Omental fat pad (tissue), 4 donors: Measurements from ENCODE around the gene CYP21A2. TPM values are rescaled to one million over a fixed set of nuclear protein-coding genes. Genes with fewer than 3 reads are reported as not detected.

Source experiments
- ATAC-seq: fragments of 150-250 bp; one replicate; pipeline ENCODE4 v1.9.1; 2016; ENCODE audit warnings: mild to moderate bottlenecking, moderate library complexity; ENCODE audit not compliant: low FRiP score
- DNase-seq: peaks from one replicate; pipeline ENCODE4 v3.0.0-alpha.2; 2019; ENCODE audit warnings: low spot score
- total RNA-seq, 4 donors: library from RNA; depleted of rRNA; stranded (reverse); fragments of >200 nt; gene quantifications; one replicate each; pipeline ENCODE4 v1.1.0, GENCODE V29; 2016
- TF ChIP-seq, protein P1 (sequence below), 3 donors: fragments of 450-650 bp; IDR thresholded peaks; one replicate each; pipeline ENCODE4 v1.5.1; 2016 to 2017; ENCODE audit warnings: antibody characterized with exemption in 3 of 3, mild to moderate bottlenecking in 3 of 3, moderate library complexity in 2 of 3

Gene CYP21A2
- total RNA-seq, 4 donors from 2014 or later: 0.63 to 5.7 (median 2.8) TPM

DNA sequence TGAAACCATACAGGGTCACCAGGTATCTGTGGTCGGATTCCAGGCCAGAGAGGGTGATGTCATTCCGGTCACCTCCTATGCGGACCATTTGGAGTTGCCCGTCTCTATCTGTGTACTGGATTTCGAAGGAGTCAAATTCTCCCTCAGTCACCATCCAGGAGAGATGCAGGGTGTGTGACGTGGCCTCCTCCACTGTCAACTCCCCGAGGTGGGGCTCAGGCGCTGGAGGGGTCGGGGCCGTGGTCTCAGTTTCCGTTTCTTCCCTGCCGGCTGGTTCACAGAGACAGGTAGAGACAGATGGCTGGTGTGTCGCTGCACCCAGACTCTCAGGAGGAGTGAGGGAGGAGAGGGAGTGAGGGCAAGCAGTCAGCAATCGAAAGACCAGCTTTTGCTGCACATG is 30.7 kb downstream of the CYP21A2 start:
- ATAC-seq (no peak), DNase-seq (no peak)
- TF ChIP-seq, protein P1, sequence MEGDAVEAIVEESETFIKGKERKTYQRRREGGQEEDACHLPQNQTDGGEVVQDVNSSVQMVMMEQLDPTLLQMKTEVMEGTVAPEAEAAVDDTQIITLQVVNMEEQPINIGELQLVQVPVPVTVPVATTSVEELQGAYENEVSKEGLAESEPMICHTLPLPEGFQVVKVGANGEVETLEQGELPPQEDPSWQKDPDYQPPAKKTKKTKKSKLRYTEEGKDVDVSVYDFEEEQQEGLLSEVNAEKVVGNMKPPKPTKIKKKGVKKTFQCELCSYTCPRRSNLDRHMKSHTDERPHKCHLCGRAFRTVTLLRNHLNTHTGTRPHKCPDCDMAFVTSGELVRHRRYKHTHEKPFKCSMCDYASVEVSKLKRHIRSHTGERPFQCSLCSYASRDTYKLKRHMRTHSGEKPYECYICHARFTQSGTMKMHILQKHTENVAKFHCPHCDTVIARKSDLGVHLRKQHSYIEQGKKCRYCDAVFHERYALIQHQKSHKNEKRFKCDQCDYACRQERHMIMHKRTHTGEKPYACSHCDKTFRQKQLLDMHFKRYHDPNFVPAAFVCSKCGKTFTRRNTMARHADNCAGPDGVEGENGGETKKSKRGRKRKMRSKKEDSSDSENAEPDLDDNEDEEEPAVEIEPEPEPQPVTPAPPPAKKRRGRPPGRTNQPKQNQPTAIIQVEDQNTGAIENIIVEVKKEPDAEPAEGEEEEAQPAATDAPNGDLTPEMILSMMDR (IDR thresholded peaks at IDR 0.05): no peak

DNA sequence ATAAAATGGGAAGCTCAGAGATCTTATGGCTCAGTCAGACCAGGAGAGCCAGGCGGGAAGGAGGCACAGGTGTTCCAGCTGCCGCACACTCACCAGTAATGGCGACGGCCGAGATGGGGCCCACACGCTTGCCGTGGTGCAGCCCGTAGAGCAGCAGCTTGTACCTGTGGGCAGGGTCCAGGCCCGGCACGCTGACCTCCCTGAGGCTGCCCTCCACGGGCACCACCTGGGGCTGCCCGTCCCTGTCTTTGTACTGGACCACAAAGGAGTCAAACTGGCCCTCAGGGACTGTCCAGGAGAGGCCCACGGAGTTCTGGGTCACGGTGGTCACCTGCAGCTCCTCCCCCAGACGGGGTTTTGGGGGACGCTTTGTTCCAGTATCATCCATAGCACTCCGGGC is 31.2 kb downstream of the CYP21A2 start:
- TF ChIP-seq, protein P1 (IDR thresholded peaks at IDR 0.05): no peak
- no peak for ATAC-seq
- no peak for DNase-seq

DNA sequence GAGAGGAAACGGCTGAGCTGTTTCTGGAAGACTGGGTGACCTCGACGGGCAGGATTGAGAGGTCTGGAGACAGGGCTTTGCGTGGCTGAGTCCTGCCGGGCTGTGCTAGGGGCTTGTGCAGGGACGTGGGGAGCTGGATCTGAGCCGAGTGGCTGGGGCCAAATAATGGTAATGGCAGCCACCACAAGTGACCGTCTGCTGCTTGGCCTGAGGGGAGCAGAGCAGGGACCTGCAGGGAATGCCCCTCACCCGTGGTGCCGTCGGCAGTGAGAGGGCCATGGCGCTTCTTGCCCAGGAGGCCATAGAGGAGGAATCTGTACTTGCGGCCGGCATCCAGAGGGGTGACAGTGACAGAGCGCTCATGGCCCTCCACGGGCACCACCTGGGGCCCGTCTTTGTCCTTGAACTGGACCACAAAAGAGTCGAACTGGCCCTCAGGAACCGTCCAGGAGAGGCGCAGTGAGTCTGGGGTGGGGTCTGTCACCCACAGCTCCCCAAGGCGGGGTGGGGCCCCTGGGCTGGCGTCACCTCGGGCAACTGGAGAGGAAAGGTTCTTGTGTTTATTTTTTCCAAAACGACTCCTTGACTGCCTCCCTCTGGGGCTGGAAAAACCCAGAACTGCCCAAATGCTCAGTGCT is 31.8 kb downstream of the CYP21A2 start:
- TF ChIP-seq, protein P1 (IDR thresholded peaks at IDR 0.05): no peak
- no peak for DNase-seq
- no peak for ATAC-seq

DNA sequence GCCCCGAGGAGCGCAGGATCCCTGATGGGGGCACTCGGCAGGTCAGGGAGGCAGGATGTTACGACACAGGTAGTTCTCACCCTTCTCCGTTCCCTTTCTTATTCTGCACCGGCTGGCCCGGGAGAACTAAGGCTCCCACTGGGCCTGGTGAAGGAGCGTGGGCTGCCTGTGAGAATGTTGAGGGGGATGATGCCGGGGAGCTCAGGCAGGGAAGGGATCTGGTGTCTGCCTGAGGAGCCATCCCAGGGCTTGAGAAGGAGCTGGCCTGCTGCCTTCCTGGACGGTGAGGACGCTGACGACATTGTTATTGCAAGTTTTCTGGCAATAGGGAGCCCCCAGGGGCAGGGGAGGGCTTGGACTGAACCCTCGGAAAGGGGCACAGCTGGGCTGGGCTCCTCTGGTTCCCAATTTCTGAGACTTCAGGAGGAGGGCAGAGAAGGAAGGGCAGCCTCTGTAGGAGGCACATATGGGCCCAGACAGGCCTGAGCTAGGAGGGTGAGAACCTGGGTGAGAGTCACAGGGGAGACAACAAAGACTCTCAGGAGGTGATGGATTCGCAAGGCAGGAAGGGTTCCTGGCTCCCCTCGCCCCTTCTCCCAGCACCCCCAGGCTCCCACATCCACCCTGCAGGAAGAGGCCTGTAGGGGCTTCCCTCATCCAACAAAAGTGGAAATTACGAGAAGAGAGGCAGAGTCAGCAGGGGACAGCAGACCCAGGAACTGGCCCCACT is 32.8 kb downstream of the CYP21A2 start:
- DNase-seq (no peak), ATAC-seq (no peak)
- TF ChIP-seq, protein P1 (IDR thresholded peaks at IDR 0.05): no peak

- ATAC-seq: no peak
These were observed 34.9 kb downstream of the CYP21A2 start for GRCh38 chr6:32073101-32073500.

GRCh38 chr6:32073613-32074012 is 35.4 kb downstream of the CYP21A2 start:
- TF ChIP-seq, protein P1 (IDR thresholded peaks at IDR 0.05): no peak
- no peak for ATAC-seq
- DNase-seq: no peak

More at GRCh38 chr6:32073101-32073500, 34.9 kb downstream of the CYP21A2 start:
- TF ChIP-seq, protein P1 (IDR thresholded peaks at IDR 0.05): no peak
- DNase-seq: no peak
